Natural killer cell (primary cell): ENCODE measurements around the gene GPC5. TPM values are rescaled to one million over a fixed set of nuclear protein-coding genes. Genes with fewer than 3 reads are reported as not detected.

Experiments used
- ATAC-seq, 3 donors: fragments of 150-1000 bp in 2 of 3; fragments of 200-7000 bp in 1 of 3; cut with Tn5 transposase; 1 replicate in 1 of 3; 2 replicates in 2 of 3; pipeline ENCODE4 v1.10.0; 2021; ENCODE audit warnings: mild to moderate bottlenecking in 2 of 3, moderate library complexity in 2 of 3
- DNase-seq, 2 donors: peaks; one replicate each; pipeline versions ENCODE4 v3.0.0 to v3.0.0-alpha.2; 2013 to 2021; ENCODE audit warnings: mixed read lengths in 1 of 2
- H3K27ac ChIP-seq: one replicate; pipeline ENCODE4 v1.5.1; 2013; ENCODE audit warnings: mild to moderate bottlenecking, low read length
- H3K27me3 ChIP-seq: one replicate; pipeline ENCODE4 v1.6.1; 2013; ENCODE audit warnings: low read length; ENCODE audit not compliant: control insufficient read depth, insufficient read depth
- H3K36me3 ChIP-seq: one replicate; pipeline ENCODE4 v1.6.1; 2013; ENCODE audit warnings: low read length; ENCODE audit not compliant: control insufficient read depth, insufficient read depth
- H3K4me1 ChIP-seq: one replicate; pipeline ENCODE4 v1.6.1; 2013; ENCODE audit warnings: low read length; ENCODE audit not compliant: control insufficient read depth, insufficient read depth
- H3K4me3 ChIP-seq: one replicate; pipeline ENCODE4 v1.5.1; 2013; ENCODE audit warnings: low read length
- H3K9me3 ChIP-seq: one replicate; pipeline ENCODE4 v1.6.1; 2013; ENCODE audit warnings: low read length; ENCODE audit not compliant: control insufficient read depth, insufficient read depth
- H3K27ac Mint-ChIP-seq, 2 donors: one replicate each; pipeline ENCODE4 v1.8.0; 2022; ENCODE audit warnings: mild to moderate bottlenecking in 2 of 2, mixed read lengths in 2 of 2, moderate library complexity in 1 of 2
- H3K27me3 Mint-ChIP-seq, 2 donors: one replicate each; pipeline ENCODE4 v1.8.0; 2022; ENCODE audit warnings: low read depth in 2 of 2, mixed read lengths in 2 of 2
- H3K36me3 Mint-ChIP-seq: one replicate; pipeline ENCODE4 v1.8.0; 2022; ENCODE audit warnings: mixed read lengths
- H3K4me1 Mint-ChIP-seq, 2 donors: one replicate each; pipeline ENCODE4 v1.8.0; 2022; ENCODE audit warnings: mixed read lengths in 2 of 2
- H3K4me3 Mint-ChIP-seq: one replicate; pipeline ENCODE4 v1.8.0; 2022; ENCODE audit warnings: mild to moderate bottlenecking, moderate library complexity, mixed read lengths
- H3K9me3 Mint-ChIP-seq, 2 donors: one replicate each; pipeline ENCODE4 v1.8.0; 2022; ENCODE audit warnings: mixed read lengths in 2 of 2
- CTCF ChIP-seq: fragments of 200-600 bp; IDR thresholded peaks from one replicate; pipeline ENCODE4 v1.8.0; 2022; ENCODE audit warnings: antibody characterized with exemption
- WGBS: methylation state at CpG from one replicate; pipeline ENCODE4 v1.1.7; 2013; ENCODE audit warnings: missing lambda C conversion rate; ENCODE audit not compliant: insufficient coverage; 5-methylcytosine and 5-hydroxymethylcytosine counted together
- intact Hi-C: fragments of 100-400 bp; cut with micrococcal nuclease; formaldehyde crosslinking; loops from one replicate; pipeline ENCODE4 v1.14.2; 2022
- total RNA-seq, 4 donors: library from RNA; stranded (reverse); fragments of 120-200 nt in 1 of 4; gene quantifications; one replicate each; pipeline versions ENCODE4 v1.2.3 to v1.2.4, GENCODE V29; 2013 to 2022

GPC5 gene
- total RNA-seq, 3 donors from 2014 or later (not counting 1 experiment from before 2014, with no cell fraction given) = not detected

DNA sequence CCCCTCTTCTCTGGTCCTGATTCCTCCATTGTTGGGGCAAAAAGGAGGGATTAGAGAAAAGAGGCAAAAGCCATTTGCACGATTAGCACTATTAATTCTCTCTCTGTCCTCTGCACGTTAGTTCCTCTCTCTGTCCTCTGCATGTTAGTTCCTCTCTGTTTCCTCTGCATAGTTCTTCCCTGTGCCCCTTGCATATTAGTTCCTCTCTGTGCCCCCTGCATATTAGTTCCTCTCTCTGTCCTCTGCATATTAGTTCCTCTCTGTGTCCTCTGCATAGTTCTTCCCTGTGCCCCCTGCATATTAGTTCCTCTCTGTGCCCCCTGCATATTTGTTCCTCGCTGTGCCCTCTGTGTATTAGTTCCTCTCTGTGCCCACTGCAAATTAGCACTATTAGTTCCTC, 981.0 kb downstream of the GPC5 start:
- no peak overlapping the region for H3K4me3 ChIP-seq
- H3K4me3 Mint-ChIP-seq = no peak overlapping the region
- no peak overlapping the region for H3K27ac Mint-ChIP-seq
- whole genome bisulfite sequencing = 55% methylated on average over 3 of the region's 3 CpGs
- no peaks in the 10 kb centered on the region for H3K36me3 ChIP-seq
- TF ChIP-seq CTCF = no peak
- H3K9me3 ChIP-seq = no peaks in the 10 kb centered on the region
- peaks cover 3 to 10% of the 10 kb centered on the region in 2 donors for H3K9me3 Mint-ChIP-seq
- no peaks in the 10 kb centered on the region for H3K27me3 ChIP-seq
- H3K27ac ChIP-seq = no peak overlapping the region
- DNase-seq = no peak
- H3K36me3 Mint-ChIP-seq = no peaks in the 10 kb centered on the region
- H3K4me1 Mint-ChIP-seq = no peaks in the 10 kb centered on the region
- H3K4me1 ChIP-seq = no peaks in the 10 kb centered on the region
- no peak for ATAC-seq
- intact Hi-C loops = no loop called here
- no peaks in the 10 kb centered on the region for H3K27me3 Mint-ChIP-seq

GRCh38 chr13:92384410-92384809, 986.0 kb downstream of the GPC5 start:
- Histone ChIP-seq H3K4me3 (no peak overlapping the region), H3K4me1 (no peaks in the 10 kb centered on the region), H3K36me3 (no peaks in the 10 kb centered on the region), H3K9me3 (no peaks in the 10 kb centered on the region), H3K27me3 (no peaks in the 10 kb centered on the region), H3K27ac (no peak overlapping the region)
- 67% methylated on average over 2 of the region's 5 CpGs for WGBS
- intact Hi-C loops = no loop called here
- no peak for TF ChIP-seq CTCF
- no peaks in the 10 kb centered on the region for H3K36me3 Mint-ChIP-seq
- H3K4me1 Mint-ChIP-seq = no peaks in the 10 kb centered on the region
- no peaks in the 10 kb centered on the region for H3K27me3 Mint-ChIP-seq
- ATAC-seq (no peak), DNase-seq (no peak)
- no peak overlapping the region for H3K27ac Mint-ChIP-seq
- H3K9me3 Mint-ChIP-seq = peaks cover 3 to 10% of the 10 kb centered on the region in 2 donors
- no peak overlapping the region for H3K4me3 Mint-ChIP-seq

- H3K4me3 Mint-ChIP-seq = no peak overlapping the region
- Histone ChIP-seq H3K27me3 (no peaks in the 10 kb centered on the region), H3K36me3 (no peaks in the 10 kb centered on the region), H3K4me3 (no peak overlapping the region), H3K4me1 (no peaks in the 10 kb centered on the region), H3K9me3 (no peaks in the 10 kb centered on the region), H3K27ac (no peak overlapping the region)
- H3K27me3 Mint-ChIP-seq = no peaks in the 10 kb centered on the region
- no peak overlapping the region for H3K27ac Mint-ChIP-seq
- intact Hi-C loops = no loop called here
- no peaks in the 10 kb centered on the region for H3K36me3 Mint-ChIP-seq
- H3K4me1 Mint-ChIP-seq = no peaks in the 10 kb centered on the region
- ATAC-seq (no peak), DNase-seq (no peak)
- peaks cover 2% of the 10 kb centered on the region in 2 donors for H3K9me3 Mint-ChIP-seq
- 91% methylated on average over 8 of the region's 8 CpGs for WGBS
- TF ChIP-seq CTCF = no peak
Measured at GRCh38 chr13:92387245-92387644, 988.8 kb downstream of the GPC5 start.

GRCh38 chr13:92390217-92390616, 991.8 kb downstream of the GPC5 start:
- intact Hi-C loops = no loop called here
- H3K27ac ChIP-seq = no peak overlapping the region
- no peaks in the 10 kb centered on the region for H3K4me1 ChIP-seq
- no peaks in the 10 kb centered on the region for H3K9me3 ChIP-seq
- H3K27ac Mint-ChIP-seq = no peak overlapping the region
- ATAC-seq (no peak), DNase-seq (no peak)
- H3K9me3 Mint-ChIP-seq = peaks cover 4 to 12% of the 10 kb centered on the region in 2 donors
- TF ChIP-seq CTCF = no peak
- H3K27me3 Mint-ChIP-seq = no peaks in the 10 kb centered on the region
- H3K36me3 Mint-ChIP-seq = no peaks in the 10 kb centered on the region
- no peaks in the 10 kb centered on the region for H3K27me3 ChIP-seq
- no peaks in the 10 kb centered on the region for H3K36me3 ChIP-seq
- H3K4me3 Mint-ChIP-seq = no peak overlapping the region
- H3K4me3 ChIP-seq = no peak overlapping the region
- 74% methylated on average over 4 of the region's 4 CpGs for WGBS
- H3K4me1 Mint-ChIP-seq = no peaks in the 10 kb centered on the region
